ENCODE data around the gene WDR55. TPM values are rescaled to one million over a fixed set of nuclear protein-coding genes. Genes with fewer than 3 reads are reported as not detected.
A peak's percentile ranks its signal among the peaks of the same experiment; 100 is the strongest.

Gene WDR55
- total and polyA plus RNA-seq, 2 of the 13 experiments (the other 11 are each of a cell fraction or from before 2014, with no cell fraction given), result 17.7 to 18.2 TPM

- no peak; the same call in 1 of the 2 replicates for TF ChIP-seq ZNF460 (CRISPR knock-in tag; IDR thresholded peaks at IDR 0.05; ENCODE audit: borderline replicate concordance)
These were observed 25.3 kb upstream of the WDR55 start, which contains the start of gene TMCO6 (continued) for GRCh38 chr5:140639148-140639981.

DNA sequence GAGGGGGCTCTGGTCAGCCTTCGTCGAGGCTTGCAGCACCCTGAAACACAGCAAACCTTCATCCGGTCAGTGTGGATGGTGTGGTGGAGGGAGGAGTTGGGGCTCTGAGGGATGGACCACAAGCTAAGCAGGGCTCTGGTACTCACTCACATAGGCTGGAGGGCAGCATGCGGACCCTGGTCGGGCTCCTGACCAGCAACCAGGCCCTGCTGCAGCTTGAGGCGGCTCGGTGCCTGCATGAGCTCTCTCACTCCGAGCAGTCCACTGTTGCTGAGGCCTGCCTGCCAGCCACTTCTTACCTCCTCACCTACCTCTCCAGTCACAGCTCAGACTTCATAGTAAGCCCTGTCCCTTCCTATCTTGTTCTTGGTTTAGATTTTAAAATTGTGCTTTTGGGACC is 23.0 kb upstream of the WDR55 start:
- intact Hi-C loops (cut with micrococcal nuclease; ENCODE audit: unreplicated experiment) (loop anchor here (10.0 kb wide), 1 partner anchor 237 kb away; the partner anchor contains the start of gene ANKHD1), in situ Hi-C loops (cut with HindIII; ENCODE audit: extremely low pct_ligation_motif_present, low pct_unique_long_range_greater_than_20kb) (no loop called here)
- DNase-seq (ENCODE audit: low spot score) (no peak), FAIRE-seq (no peak), ATAC-seq (no peak)
- Histone ChIP-seq H3K4me2 (ENCODE audit: low read depth, low read length) (0 out of 2 replicates have a peak overlapping the region, but pooled peaks have one; percentile 84), H3K4me3 (replicated peaks in 1 of 3; ENCODE audit: insufficient read depth in 1 of 3, low read depth in 2 of 3, low read length in 3 of 3) (no peak overlapping the region), H3K9me3 (ENCODE audit: low read length) (no peaks in the 10 kb centered on the region), H4K20me1 (ENCODE audit: insufficient read depth, low read length) (no peaks in the 10 kb centered on the region), H3K36me3 (replicated peaks in 1 of 2; ENCODE audit: control insufficient read depth in 1 of 2, insufficient read depth in 2 of 2, low read length in 2 of 2) (peaks cover 11 to 33% of the 10 kb centered on the region in 2 experiments; a peak in 4 of 5 replicates), H3K27me3 (ENCODE audit: control insufficient read depth in 1 of 2, insufficient read depth in 2 of 2, low read length in 2 of 2) (no peaks in the 10 kb centered on the region), H3K79me2 (ENCODE audit: insufficient read depth, low read length) (peaks cover 39% of the 10 kb centered on the region), H3K9ac (ENCODE audit: insufficient read depth, low read depth, low read length) (no peak overlapping the region), H3K27ac (ENCODE audit: extremely low read length, insufficient read depth, low read length) (no peak overlapping the region), H3K4me1 (ENCODE audit: insufficient read depth, low read length) (peaks cover 61% of the 10 kb centered on the region), H2AFZ (ENCODE audit: low read length) (no peak overlapping the region)
- CTCF ChIA-PET (ENCODE audit: low intra/inter-chr PET ratio, low total read pairs), result no interaction called here
- no TSS peak for BruUV-seq (replicated peaks)
- POLR2A ChIA-PET, result interaction anchor here (1.4 to 2.8 kb wide), 4 partner anchors 49 to 240 kb away, joined by 3 to 9 read pairs (median 7); partner anchors contain the start of genes ANKHD1, EIF4EBP3, HARS1 and HARS2
- 100% methylated on average over 3 of the region's 8 CpGs for WGBS (ENCODE audit: low lambda C conversion rate)
- TF ChIP-seq THAP8 (CRISPR knock-in tag; IDR thresholded peaks at IDR 0.05; ENCODE audit: borderline replicate concordance) (no peak), ARID2 (CRISPR knock-in tag; IDR thresholded peaks at IDR 0.05; ENCODE audit: borderline replicate concordance) (0 out of 2 replicates have a peak, but pooled peaks have one; percentile 16), AGO2 (optimal IDR thresholded peaks at IDR 0.05; ENCODE audit: low read depth, low read length) (peak; percentile 34), RBFOX2 (IDR thresholded peaks at IDR 0.05; ENCODE audit: low read depth, low read length) (0 out of 2 replicates have a peak, but pooled peaks have one; percentile 45), TP53 (CRISPR knock-in tag; conservative IDR thresholded peaks at IDR 0.05) (no peak), PRDM10 (CRISPR knock-in tag; IDR thresholded peaks at IDR 0.05; ENCODE audit: low read depth) (no peak), ZNF577 (CRISPR knock-in tag; IDR thresholded peaks at IDR 0.05; ENCODE audit: borderline replicate concordance, low read depth) (no peak), ZNF230 (CRISPR knock-in tag; IDR thresholded peaks at IDR 0.05) (no peak), SYNCRIP (IDR thresholded peaks at IDR 0.05; ENCODE audit: insufficient read depth, low read depth, low read length) (no peak), ASH2L (IDR thresholded peaks at IDR 0.05; ENCODE audit: insufficient read length, low read depth, low read length) (no peak), BCL6 (CRISPR knock-in tag; IDR thresholded peaks at IDR 0.05) (no peak), ZNF10 (CRISPR knock-in tag; IDR thresholded peaks at IDR 0.05; ENCODE audit: borderline replicate concordance, low read depth) (no peak), KLF15 (CRISPR knock-in tag; IDR thresholded peaks at IDR 0.05; ENCODE audit: borderline replicate concordance) (no peak), ZFYVE20 (CRISPR knock-in tag; IDR thresholded peaks at IDR 0.05; ENCODE audit: borderline replicate concordance, low read depth) (no peak)

All from HepG2 (cell line).